Measurements from ENCODE around the gene ARAP3. TPM values are rescaled to one million over a fixed set of nuclear protein-coding genes. Genes with fewer than 3 reads are reported as not detected.

ARAP3 gene
- total and polyA plus RNA-seq, 9 of the 15 experiments (the other 6 are each of a cell fraction or from before 2014, with no cell fraction given), result 0.83 to 25.7 (median 6.4) TPM

DNA sequence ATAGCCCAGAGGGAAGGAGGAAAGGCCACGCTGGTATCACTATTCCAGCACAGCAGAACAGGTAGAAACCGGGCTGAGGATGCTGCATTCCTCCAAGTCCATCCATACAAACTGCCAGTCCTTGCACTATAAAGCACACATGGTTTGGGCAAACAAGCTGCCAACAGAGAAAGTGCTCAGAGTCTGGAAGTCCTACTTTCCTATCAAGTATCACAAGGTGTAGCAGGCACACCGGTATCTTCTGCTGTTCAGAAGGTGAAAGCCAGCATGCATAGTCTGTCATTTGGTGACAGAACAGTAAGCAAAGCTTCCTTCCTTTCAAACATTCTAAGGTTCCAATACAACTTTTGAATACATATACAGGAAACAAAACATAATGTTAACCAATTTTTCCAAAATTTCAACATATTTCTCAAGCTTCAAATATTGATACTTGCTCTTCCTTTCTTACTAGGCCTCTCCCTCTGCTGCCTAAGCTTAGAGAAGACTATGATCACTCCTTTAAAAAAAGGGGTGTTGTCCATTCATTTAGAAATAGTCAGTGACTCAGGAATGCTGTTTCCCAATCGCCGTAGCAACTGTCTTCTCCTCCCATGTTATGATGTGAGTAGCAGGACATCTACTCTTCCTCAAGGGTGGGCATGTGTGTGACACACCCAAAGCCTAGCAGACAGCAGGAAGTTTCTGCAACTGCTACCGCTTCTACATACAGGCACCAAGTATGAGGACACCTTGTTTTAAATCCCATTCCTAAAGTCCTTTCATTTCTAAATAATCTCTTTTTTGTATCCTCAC, 77.9 kb downstream of the ARAP3 start (continued):
- TF ChIP-seq, protein P1, sequence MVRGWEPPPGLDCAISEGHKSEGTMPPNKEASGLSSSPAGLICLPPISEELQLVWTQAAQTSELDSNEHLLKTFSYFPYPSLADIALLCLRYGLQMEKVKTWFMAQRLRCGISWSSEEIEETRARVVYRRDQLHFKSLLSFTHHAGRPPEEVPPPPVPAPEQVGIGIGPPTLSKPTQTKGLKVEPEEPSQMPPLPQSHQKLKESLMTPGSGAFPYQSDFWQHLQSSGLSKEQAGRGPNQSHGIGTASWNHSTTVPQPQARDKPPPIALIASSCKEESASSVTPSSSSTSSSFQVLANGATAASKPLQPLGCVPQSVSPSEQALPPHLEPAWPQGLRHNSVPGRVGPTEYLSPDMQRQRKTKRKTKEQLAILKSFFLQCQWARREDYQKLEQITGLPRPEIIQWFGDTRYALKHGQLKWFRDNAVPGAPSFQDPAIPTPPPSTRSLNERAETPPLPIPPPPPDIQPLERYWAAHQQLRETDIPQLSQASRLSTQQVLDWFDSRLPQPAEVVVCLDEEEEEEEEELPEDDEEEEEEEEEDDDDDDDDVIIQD (CRISPR knock-in tag; IDR thresholded peaks at IDR 0.05), result no peak
- TF ChIP-seq MEIS2 (IDR thresholded peaks at IDR 0.05; ENCODE audit: partially characterized antibody) (peak; percentile 32), FOXJ2 (tag; IDR thresholded peaks at IDR 0.05) (peak; percentile 74; the same call in 1 of the 2 replicates), GTF2E2 (tag; IDR thresholded peaks at IDR 0.05) (0 out of 2 replicates have a peak, but pooled peaks have one; percentile 43), WHSC1 (IDR thresholded peaks at IDR 0.05; ENCODE audit: low read length) (peak; percentile 70), TCFL5 (CRISPR knock-in tag; conservative IDR thresholded peaks at IDR 0.05) (no peak), DDX20 (tag; IDR thresholded peaks at IDR 0.05; ENCODE audit: low read depth) (no peak), XRCC3 (IDR thresholded peaks at IDR 0.05) (no peak)

Other genes starting within 250 kb of the ARAP3 start
Only the 7 nearest of the 9 such genes appear.
- gene PCDHGC4, start 197.2 kb downstream of the ARAP3 start, total RNA-seq (2014; rRNA removed), result 0.05 TPM in 1 of 2 replicates, not detected in the other
- not detected in 2 replicates for gene PCDHGC4, start 197.2 kb downstream of the ARAP3 start, total RNA-seq (2014; rRNA removed; fragmentation: Illumina TruSeq; extraction: Trizol)
- not detected in 2 replicates for gene PCDHGC4, start 197.2 kb downstream of the ARAP3 start, total RNA-seq (2015; rRNA removed; fragmentation: Illumina TruSeq; extraction: Trizol)
- not detected in 2 replicates for gene PCDHGC4, start 197.2 kb downstream of the ARAP3 start, total RNA-seq (2021)
- gene PCDHGC4, start 197.2 kb downstream of the ARAP3 start, polyA plus RNA-seq (2011; rRNA removed), result not detected in 2 replicates
- gene PCDHGC4, start 197.2 kb downstream of the ARAP3 start, polyA plus RNA-seq (2014; fragmentation: Illumina TruSeq; extraction: Trizol), result not detected in 2 replicates
- gene PCDHGC4, start 197.2 kb downstream of the ARAP3 start, polyA plus RNA-seq (2014; fragmentation: Nextera tagmentation; extraction: Ambion mirVana), result not detected
- not detected in 2 replicates for gene PCDHGC4, start 197.2 kb downstream of the ARAP3 start, polyA plus RNA-seq (2014; rRNA removed)
- gene PCDHGC5, start 193.1 kb downstream of the ARAP3 start, total RNA-seq (2014; rRNA removed), result not detected in 2 replicates
- not detected in 2 replicates for gene PCDHGC5, start 193.1 kb downstream of the ARAP3 start, total RNA-seq (2014; rRNA removed; fragmentation: Illumina TruSeq; extraction: Trizol)
- gene PCDHGC5, start 193.1 kb downstream of the ARAP3 start, total RNA-seq (2015; rRNA removed; fragmentation: Illumina TruSeq; extraction: Trizol), result not detected in 2 replicates
- gene PCDHGC5, start 193.1 kb downstream of the ARAP3 start, total RNA-seq (2021), result not detected in 2 replicates
- gene PCDHGC5, start 193.1 kb downstream of the ARAP3 start, polyA plus RNA-seq (2011; rRNA removed), result not detected in 2 replicates
- not detected in 2 replicates for gene PCDHGC5, start 193.1 kb downstream of the ARAP3 start, polyA plus RNA-seq (2014; fragmentation: Illumina TruSeq; extraction: Trizol)
- gene PCDHGC5, start 193.1 kb downstream of the ARAP3 start, polyA plus RNA-seq (2014; fragmentation: Nextera tagmentation; extraction: Ambion mirVana), result not detected
- not detected in 2 replicates for gene PCDHGC5, start 193.1 kb downstream of the ARAP3 start, polyA plus RNA-seq (2014; rRNA removed)
- gene DIAPH1, start 63.2 kb downstream of the ARAP3 start, total RNA-seq (2014; rRNA removed), result 90.1 and 91.4 TPM in 2 replicates
- 73.7 and 84.9 TPM in 2 replicates for gene DIAPH1, start 63.2 kb downstream of the ARAP3 start, total RNA-seq (2014; rRNA removed; fragmentation: Illumina TruSeq; extraction: Trizol)
- gene DIAPH1, start 63.2 kb downstream of the ARAP3 start, total RNA-seq (2015; rRNA removed; fragmentation: Illumina TruSeq; extraction: Trizol), result 60.8 and 68.0 TPM in 2 replicates
- 268 and 328 TPM in 2 replicates for gene DIAPH1, start 63.2 kb downstream of the ARAP3 start, total RNA-seq (2021)
- gene DIAPH1, start 63.2 kb downstream of the ARAP3 start, polyA plus RNA-seq (2011; rRNA removed), result 146 and 159 TPM in 2 replicates
- 261 and 291 TPM in 2 replicates for gene DIAPH1, start 63.2 kb downstream of the ARAP3 start, polyA plus RNA-seq (2014; fragmentation: Illumina TruSeq; extraction: Trizol)
- 10 to 100 TPM; 75.8 to 97.8 TPM for gene DIAPH1, start 63.2 kb downstream of the ARAP3 start, polyA plus RNA-seq (2014; fragmentation: Nextera tagmentation; extraction: Ambion mirVana)
- 131 and 168 TPM in 2 replicates for gene DIAPH1, start 63.2 kb downstream of the ARAP3 start, polyA plus RNA-seq (2014; rRNA removed)
- 111 and 160 TPM in 2 replicates for gene HDAC3, start 45.4 kb downstream of the ARAP3 start, total RNA-seq (2014; rRNA removed)
- 118 and 129 TPM in 2 replicates for gene HDAC3, start 45.4 kb downstream of the ARAP3 start, total RNA-seq (2014; rRNA removed; fragmentation: Illumina TruSeq; extraction: Trizol)
- gene HDAC3, start 45.4 kb downstream of the ARAP3 start, total RNA-seq (2015; rRNA removed; fragmentation: Illumina TruSeq; extraction: Trizol), result 116 and 130 TPM in 2 replicates
- 114 and 119 TPM in 2 replicates for gene HDAC3, start 45.4 kb downstream of the ARAP3 start, total RNA-seq (2021)
- 190 and 191 TPM in 2 replicates for gene HDAC3, start 45.4 kb downstream of the ARAP3 start, polyA plus RNA-seq (2011; rRNA removed)
- gene HDAC3, start 45.4 kb downstream of the ARAP3 start, polyA plus RNA-seq (2014; fragmentation: Illumina TruSeq; extraction: Trizol), result 144 and 153 TPM in 2 replicates
- gene HDAC3, start 45.4 kb downstream of the ARAP3 start, polyA plus RNA-seq (2014; fragmentation: Nextera tagmentation; extraction: Ambion mirVana), result 100 to 1,000 TPM in 1 of 2 experiments, 10 to 100 TPM in 1; 89.7 to 107 TPM
- 120 and 137 TPM in 2 replicates for gene HDAC3, start 45.4 kb downstream of the ARAP3 start, polyA plus RNA-seq (2014; rRNA removed)
- 30.7 and 35.5 TPM in 2 replicates for gene RELL2, start 45.2 kb downstream of the ARAP3 start, total RNA-seq (2014; rRNA removed)
- gene RELL2, start 45.2 kb downstream of the ARAP3 start, total RNA-seq (2014; rRNA removed; fragmentation: Illumina TruSeq; extraction: Trizol), result 5.0 and 7.0 TPM in 2 replicates
- gene RELL2, start 45.2 kb downstream of the ARAP3 start, total RNA-seq (2015; rRNA removed; fragmentation: Illumina TruSeq; extraction: Trizol), result 14.1 and 14.3 TPM in 2 replicates
- gene RELL2, start 45.2 kb downstream of the ARAP3 start, total RNA-seq (2021), result 22.9 and 23.3 TPM in 2 replicates
- 17.4 and 17.9 TPM in 2 replicates for gene RELL2, start 45.2 kb downstream of the ARAP3 start, polyA plus RNA-seq (2011; rRNA removed)
- gene RELL2, start 45.2 kb downstream of the ARAP3 start, polyA plus RNA-seq (2014; fragmentation: Illumina TruSeq; extraction: Trizol), result 13.3 and 19.8 TPM in 2 replicates
- under 1 TPM; 0.06 to 0.76 TPM for gene RELL2, start 45.2 kb downstream of the ARAP3 start, polyA plus RNA-seq (2014; fragmentation: Nextera tagmentation; extraction: Ambion mirVana)
- 33.8 and 36.0 TPM in 2 replicates for gene RELL2, start 45.2 kb downstream of the ARAP3 start, polyA plus RNA-seq (2014; rRNA removed)
- 19.2 and 20.6 TPM in 2 replicates for gene FCHSD1, start 30.8 kb downstream of the ARAP3 start, total RNA-seq (2014; rRNA removed)
- gene FCHSD1, start 30.8 kb downstream of the ARAP3 start, total RNA-seq (2014; rRNA removed; fragmentation: Illumina TruSeq; extraction: Trizol), result 7.0 and 7.9 TPM in 2 replicates
- gene FCHSD1, start 30.8 kb downstream of the ARAP3 start, total RNA-seq (2015; rRNA removed; fragmentation: Illumina TruSeq; extraction: Trizol), result 12.9 and 13.7 TPM in 2 replicates
- 19.2 and 26.5 TPM in 2 replicates for gene FCHSD1, start 30.8 kb downstream of the ARAP3 start, total RNA-seq (2021)
- 24.8 and 36.2 TPM in 2 replicates for gene FCHSD1, start 30.8 kb downstream of the ARAP3 start, polyA plus RNA-seq (2011; rRNA removed)
- 13.6 and 20.6 TPM in 2 replicates for gene FCHSD1, start 30.8 kb downstream of the ARAP3 start, polyA plus RNA-seq (2014; fragmentation: Illumina TruSeq; extraction: Trizol)
- under 1 TPM; 0.35 to 0.84 TPM for gene FCHSD1, start 30.8 kb downstream of the ARAP3 start, polyA plus RNA-seq (2014; fragmentation: Nextera tagmentation; extraction: Ambion mirVana)
- gene FCHSD1, start 30.8 kb downstream of the ARAP3 start, polyA plus RNA-seq (2014; rRNA removed), result 28.6 and 37.5 TPM in 2 replicates
- 3.3 and 3.6 TPM in 2 replicates for gene PCDH1, start 196.2 kb upstream of the ARAP3 start, total RNA-seq (2014; rRNA removed)
- gene PCDH1, start 196.2 kb upstream of the ARAP3 start, total RNA-seq (2014; rRNA removed; fragmentation: Illumina TruSeq; extraction: Trizol), result 0.77 and 1.1 TPM in 2 replicates
- gene PCDH1, start 196.2 kb upstream of the ARAP3 start, total RNA-seq (2015; rRNA removed; fragmentation: Illumina TruSeq; extraction: Trizol), result 0.80 and 1.1 TPM in 2 replicates
- 3.2 and 3.6 TPM in 2 replicates for gene PCDH1, start 196.2 kb upstream of the ARAP3 start, total RNA-seq (2021)
- 1.1 and 2.3 TPM in 2 replicates for gene PCDH1, start 196.2 kb upstream of the ARAP3 start, polyA plus RNA-seq (2011; rRNA removed)
- gene PCDH1, start 196.2 kb upstream of the ARAP3 start, polyA plus RNA-seq (2014; fragmentation: Illumina TruSeq; extraction: Trizol), result 2.2 and 2.3 TPM in 2 replicates
- under 1 TPM in 1 of 2 experiments, not detected in 1; 0.11 TPM for gene PCDH1, start 196.2 kb upstream of the ARAP3 start, polyA plus RNA-seq (2014; fragmentation: Nextera tagmentation; extraction: Ambion mirVana)
- 1.4 and 1.6 TPM in 2 replicates for gene PCDH1, start 196.2 kb upstream of the ARAP3 start, polyA plus RNA-seq (2014; rRNA removed)

All from K562 (cell line).